Activated CD4-positive, alpha-beta T cell treated with anti-CD3 and anti-CD28 coated beads for 36 hours (primary cell): ENCODE results near the gene GNB1. TPM values are rescaled to one million over a fixed set of nuclear protein-coding genes. Genes with fewer than 3 reads are reported as not detected.
A peak's percentile ranks its signal among the peaks of the same experiment; 100 is the strongest.

Experiments used
- ATAC-seq: fragments of 200-7000 bp; cut with Tn5 transposase; one replicate; pipeline ENCODE4 v1.10.0; 2021; ENCODE audit warnings: mild to moderate bottlenecking, moderate library complexity
- CTCF ChIA-PET: fragments of 350-600 bp; sonication (Branson Sonifier 250); formaldehyde crosslinking; loops from one replicate; lab custom pipeline; 2021; ENCODE audit warnings: antibody characterized with exemption; lab: Charles Lee
- POLR2A ChIA-PET: fragments of 350-600 bp; sonication (Branson Sonifier 250); formaldehyde crosslinking; loops from one replicate; lab custom pipeline; 2021; ENCODE audit warnings: antibody characterized with exemption, inconsistent platforms; lab: Charles Lee
- DNase-seq: peaks from one replicate; pipeline ENCODE4 v3.0.0-alpha.2; 2020
- H3K27ac Mint-ChIP-seq: one replicate; pipeline ENCODE4 v1.8.0; 2021; ENCODE audit warnings: mixed read lengths
- H3K27me3 Mint-ChIP-seq: one replicate; pipeline ENCODE4 v1.8.0; 2021; ENCODE audit warnings: mixed read lengths
- H3K36me3 Mint-ChIP-seq: one replicate; pipeline ENCODE4 v1.8.0; 2021; ENCODE audit warnings: low read depth, mixed read lengths
- H3K4me1 Mint-ChIP-seq: one replicate; pipeline ENCODE4 v1.8.0; 2021; ENCODE audit warnings: mixed read lengths
- H3K4me3 Mint-ChIP-seq: one replicate; pipeline ENCODE4 v1.8.0; 2021; ENCODE audit warnings: mild to moderate bottlenecking, moderate library complexity, mixed read lengths
- H3K9me3 Mint-ChIP-seq: one replicate; pipeline ENCODE4 v1.8.0; 2021; ENCODE audit warnings: low read depth, mixed read lengths
- intact Hi-C, 2 experiments: fragments of 100-400 bp; cut with DNase I in 1 of 2; cut with micrococcal nuclease in 1 of 2; formaldehyde crosslinking; loops; one replicate each; pipeline versions ENCODE4 v1.14.2 to v1.15.1; 2022 to 2024; cut with DNase I, micrococcal nuclease
- total RNA-seq, 2 experiments: library from RNA; stranded (reverse); gene quantifications; one replicate each; pipeline ENCODE4 v1.2.3, GENCODE V29; 2021

Gene GNB1
- total RNA-seq, 2 experiments from 2014 or later, result 347 to 669 TPM

- H3K4me3 Mint-ChIP-seq, result no peak overlapping the region
- H3K27ac Mint-ChIP-seq, result no peak overlapping the region
- H3K9me3 Mint-ChIP-seq, result no peaks in the 10 kb centered on the region
- peaks cover 28% of the 10 kb centered on the region for H3K4me1 Mint-ChIP-seq
- H3K27me3 Mint-ChIP-seq, result no peaks in the 10 kb centered on the region
- ChIA-PET POLR2A (no interaction called here), CTCF (interaction anchor here (1.0 to 1.4 kb wide), 2 partner anchors 122 to 124 kb away, joined by 3 to 4 read pairs; no protein-coding TSS in a partner anchor)
- intact Hi-C loops, result loop anchor here in 1 of 2 experiments (5.0 kb wide), 2 partner anchors 37 to 122 kb away; no protein-coding TSS in a partner anchor
- ATAC-seq (no peak), DNase-seq (no peak)
- H3K36me3 Mint-ChIP-seq, result peaks cover 37% of the 10 kb centered on the region
These were observed 106.0 kb downstream of the GNB1 start for GRCh38 chr1:1784933-1785332.

GRCh38 chr1:1783320-1783719 lies 107.6 kb downstream of the GNB1 start:
- Mint-ChIP-seq H3K27me3 (no peaks in the 10 kb centered on the region), H3K4me1 (peaks cover 39% of the 10 kb centered on the region), H3K4me3 (no peak overlapping the region), H3K36me3 (peaks cover 24% of the 10 kb centered on the region), H3K9me3 (no peaks in the 10 kb centered on the region), H3K27ac (peak overlapping the region; percentile 76)
- ChIA-PET CTCF (no interaction called here), POLR2A (no interaction called here)
- no peak for ATAC-seq
- no peak for DNase-seq
- intact Hi-C loops, result loop anchor here in 1 of 2 experiments (5.0 kb wide), 2 partner anchors 39 to 124 kb away; no protein-coding TSS in a partner anchor

- intact Hi-C loops, result loop anchor here in 1 of 2 experiments (5.0 kb wide), 2 partner anchors 40 to 125 kb away; no protein-coding TSS in a partner anchor
- DNase-seq (peak; percentile 51), ATAC-seq (peak; percentile 7)
- ChIA-PET CTCF (no interaction called here), POLR2A (interaction anchor here (0.7 kb wide), 1 partner anchor 800 kb away, joined by 4 read pairs; no protein-coding TSS in a partner anchor)
- peaks cover 39% of the 10 kb centered on the region for H3K4me1 Mint-ChIP-seq
- H3K27me3 Mint-ChIP-seq, result no peaks in the 10 kb centered on the region
- H3K4me3 Mint-ChIP-seq, result no peak overlapping the region
- no peaks in the 10 kb centered on the region for H3K9me3 Mint-ChIP-seq
- peak overlapping the region; percentile 76 for H3K27ac Mint-ChIP-seq
- H3K36me3 Mint-ChIP-seq, result peaks cover 18% of the 10 kb centered on the region
These were observed 108.3 kb downstream of the GNB1 start for GRCh38 chr1:1782399-1783221.

GRCh38 chr1:1781526-1781903 lies 109.4 kb downstream of the GNB1 start:
- Mint-ChIP-seq H3K4me3 (no peak overlapping the region), H3K27ac (peak overlapping the region; percentile 86), H3K27me3 (no peaks in the 10 kb centered on the region), H3K9me3 (no peaks in the 10 kb centered on the region), H3K4me1 (peaks cover 46% of the 10 kb centered on the region), H3K36me3 (peaks cover 8% of the 10 kb centered on the region)
- DNase-seq (peak; percentile 24), ATAC-seq (no peak)
- CTCF ChIA-PET, result interaction anchor here (0.7 kb wide), 1 partner anchor 163 kb away, joined by 3 read pairs; no protein-coding TSS in a partner anchor
- POLR2A ChIA-PET, result interaction anchor here (0.6 kb wide), 1 partner anchor 209 kb away, joined by 4 read pairs; no protein-coding TSS in a partner anchor
- intact Hi-C loops, result loop anchor here in 1 of 2 experiments (2.0 to 5.0 kb wide), 3 partner anchors 41 to 126 kb away; no protein-coding TSS in a partner anchor

- Mint-ChIP-seq H3K4me3 (peak overlapping the region; percentile 61), H3K27me3 (no peaks in the 10 kb centered on the region), H3K27ac (peak overlapping the region; percentile 86), H3K9me3 (no peaks in the 10 kb centered on the region), H3K4me1 (peaks cover 52% of the 10 kb centered on the region), H3K36me3 (peaks cover 9% of the 10 kb centered on the region)
- ATAC-seq (no peak), DNase-seq (no peak)
- ChIA-PET POLR2A (interaction anchor here (1.0 kb wide), 1 partner anchor 111 kb away, joined by 3 read pairs; no protein-coding TSS in a partner anchor), CTCF (interaction anchor here (0.7 to 2.3 kb wide), 4 partner anchors 8 to 164 kb away, joined by 3 to 13 read pairs (median 4); no protein-coding TSS in a partner anchor)
- intact Hi-C loops, result loop anchor here in 1 of 2 experiments (2.0 to 5.0 kb wide), 3 partner anchors 41 to 126 kb away; no protein-coding TSS in a partner anchor
These were observed 110.0 kb downstream of the GNB1 start for GRCh38 chr1:1780598-1781525.

- ChIA-PET POLR2A (interaction anchor here (0.7 to 1.0 kb wide), 2 partner anchors 112 to 375 kb away, joined by 3 read pairs; no protein-coding TSS in a partner anchor), CTCF (interaction anchor here (0.6 to 2.3 kb wide), 6 partner anchors 9 to 128 kb away, joined by 3 to 13 read pairs (median 4); no protein-coding TSS in a partner anchor)
- peak; percentile 78 for DNase-seq
- intact Hi-C loops, result loop anchor here in 1 of 2 experiments (2.0 to 5.0 kb wide), 3 partner anchors 42 to 127 kb away; no protein-coding TSS in a partner anchor
- ATAC-seq, result peak; percentile 57
- H3K36me3 Mint-ChIP-seq, result peaks cover 6% of the 10 kb centered on the region
- H3K4me3 Mint-ChIP-seq, result peak overlapping the region; percentile 61
- H3K9me3 Mint-ChIP-seq, result no peaks in the 10 kb centered on the region
- peak overlapping the region; percentile 86 for H3K27ac Mint-ChIP-seq
- H3K27me3 Mint-ChIP-seq, result no peaks in the 10 kb centered on the region
- H3K4me1 Mint-ChIP-seq, result peaks cover 61% of the 10 kb centered on the region
These were observed 110.9 kb downstream of the GNB1 start for GRCh38 chr1:1779691-1780597.

- ChIA-PET CTCF (interaction anchor here (1.0 to 2.3 kb wide), 5 partner anchors 10 to 129 kb away, joined by 3 to 13 read pairs (median 4); no protein-coding TSS in a partner anchor), POLR2A (interaction anchor here (0.6 to 0.7 kb wide), 2 partner anchors 148 to 375 kb away, joined by 3 read pairs; no protein-coding TSS in a partner anchor)
- Mint-ChIP-seq H3K4me1 (peaks cover 64% of the 10 kb centered on the region), H3K27me3 (no peaks in the 10 kb centered on the region), H3K36me3 (peaks cover 6% of the 10 kb centered on the region), H3K4me3 (peak overlapping the region; percentile 61), H3K9me3 (no peaks in the 10 kb centered on the region), H3K27ac (peak overlapping the region; percentile 55)
- intact Hi-C loops, result no loop called here
- no peak for ATAC-seq
- peak; percentile 15 for DNase-seq
These were observed 111.6 kb downstream of the GNB1 start for GRCh38 chr1:1779320-1779675.

GRCh38 chr1:1778663-1779319 lies 112.1 kb downstream of the GNB1 start:
- Mint-ChIP-seq H3K9me3 (no peaks in the 10 kb centered on the region), H3K27ac (peak overlapping the region; percentile 55), H3K36me3 (peaks cover 6% of the 10 kb centered on the region), H3K27me3 (no peaks in the 10 kb centered on the region), H3K4me1 (peaks cover 64% of the 10 kb centered on the region), H3K4me3 (peak overlapping the region; percentile 61)
- POLR2A ChIA-PET, result interaction anchor here (0.6 to 0.7 kb wide), 2 partner anchors 148 to 376 kb away, joined by 3 read pairs; no protein-coding TSS in a partner anchor
- peak; percentile 88 for DNase-seq
- CTCF ChIA-PET, result interaction anchor here (1.0 to 2.3 kb wide), 4 partner anchors 31 to 129 kb away, joined by 3 to 13 read pairs (median 4); no protein-coding TSS in a partner anchor
- ATAC-seq, result peak; percentile 68
- intact Hi-C loops, result loop anchor here in 1 of 2 experiments (1.0 kb wide), 3 partner anchors 113 to 272 kb away; partner anchors contain the start of genes GNB1 and PRKCZ

GRCh38 chr1:1777950-1778662 lies 112.8 kb downstream of the GNB1 start, which contains the start of gene NADK:
Gene NADK, minus strand, starts transcription at chr1:1778470. Its CDS starts 13,064 bp downstream, at chr1:1765406.
- ATAC-seq (peak; percentile 42), DNase-seq (peak; percentile 77)
- Mint-ChIP-seq H3K36me3 (peaks cover 6% of the 10 kb centered on the region), H3K4me1 (peaks cover 62% of the 10 kb centered on the region), H3K9me3 (no peaks in the 10 kb centered on the region), H3K27ac (peak within 1 kb of the TSS; percentile 83), H3K4me3 (peak within 1 kb of the TSS; percentile 78), H3K27me3 (no peaks in the 10 kb centered on the region)
- intact Hi-C loops, result loop anchor here in 1 of 2 experiments (1.0 kb wide), 3 partner anchors 113 to 272 kb away; partner anchors contain the start of genes GNB1 and PRKCZ
- POLR2A ChIA-PET, result no interaction called here
- CTCF ChIA-PET, result interaction anchor here (1.4 kb wide), 1 partner anchor 128 kb away, joined by 4 read pairs; no protein-coding TSS in a partner anchor
